Fibroblast of gingiva (primary cell): ENCODE measurements around the gene PTPRN2.

Experiments
- DNase-seq: peaks from one replicate; pipeline ENCODE4 v3.0.0-alpha.2; 2011; ENCODE audit warnings: low read depth

PTPRN2 gene

DNA sequence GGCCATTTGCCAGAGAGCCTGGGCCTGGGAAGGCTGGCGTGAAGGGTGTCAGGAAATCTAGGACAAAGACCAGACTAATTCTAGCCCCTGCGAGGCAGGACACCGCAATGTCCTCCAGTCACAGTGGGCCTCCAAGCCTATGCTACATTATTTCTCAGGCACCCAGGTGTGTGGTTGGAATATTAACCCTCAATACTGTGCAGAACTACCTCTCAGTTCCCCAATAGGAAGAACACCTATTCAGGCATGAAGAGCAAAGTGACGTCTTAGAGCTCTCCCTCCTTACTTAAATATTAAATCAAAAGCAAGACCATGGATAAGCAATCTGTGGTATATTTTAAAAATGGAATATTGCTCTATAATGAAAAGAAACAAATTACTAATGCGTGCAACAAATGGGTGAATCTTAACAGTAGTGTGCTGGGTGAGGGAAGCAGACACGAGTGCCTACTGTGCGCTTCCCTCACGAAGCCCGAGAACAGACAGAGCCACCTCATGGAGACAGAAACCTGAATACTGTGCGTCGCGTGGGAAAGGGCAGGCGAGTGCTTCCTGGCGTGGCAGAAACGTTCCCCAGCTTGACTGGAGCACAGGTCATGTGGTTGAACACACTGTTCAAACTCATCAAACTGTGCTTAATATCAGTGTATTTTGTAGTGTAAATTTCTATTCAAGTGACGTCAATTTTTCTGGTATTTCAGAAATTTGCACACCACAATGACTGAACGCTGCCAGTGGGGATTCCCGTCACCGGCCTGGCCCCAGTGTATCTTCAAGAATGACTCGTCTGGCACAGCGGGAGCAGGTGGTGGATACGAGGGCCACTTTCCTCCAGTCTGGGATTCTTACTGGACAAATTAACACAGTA, 15.5 kb upstream of the PTPRN2 start:
- DNase-seq: no peak

DNA sequence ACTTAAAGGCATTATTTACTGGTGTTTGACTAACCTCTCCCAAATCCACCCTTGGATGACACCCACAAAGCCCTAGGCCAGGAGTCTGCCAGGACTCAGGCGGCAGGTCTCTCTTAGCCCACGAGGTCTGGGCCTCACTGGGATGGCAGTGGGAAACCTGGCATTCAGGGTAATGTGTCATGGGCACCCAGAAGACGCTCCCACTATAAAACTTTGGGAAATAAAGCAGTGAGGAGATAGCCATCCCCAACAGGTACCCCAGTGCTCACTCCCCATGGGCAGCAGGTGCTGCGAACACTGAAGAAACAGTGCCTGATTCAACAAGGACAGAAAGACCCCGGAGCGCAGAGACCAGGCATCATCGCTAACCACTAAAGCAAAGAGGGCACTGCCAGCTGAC, 14.4 kb upstream of the PTPRN2 start:
- DNase-seq: no peak

DNA sequence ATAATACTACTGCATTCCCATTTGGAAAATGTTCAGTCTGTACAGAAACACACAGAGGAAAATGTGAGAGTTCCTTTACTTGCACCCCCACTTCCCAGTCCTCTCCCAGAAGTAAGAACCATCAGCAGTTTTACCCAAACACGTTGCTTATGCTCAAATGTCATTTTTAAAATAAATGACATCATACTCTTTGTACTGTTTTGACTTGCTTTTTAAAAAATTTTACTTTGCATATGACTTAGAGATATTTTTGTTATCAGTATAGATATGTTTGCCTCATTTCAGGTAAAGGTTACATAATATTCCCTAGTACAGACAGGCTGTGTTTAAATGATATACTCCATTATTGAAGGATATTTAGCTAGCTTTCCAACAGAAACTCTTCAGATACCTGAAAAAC, 13.5 kb upstream of the PTPRN2 start:
- DNase-seq: no peak

DNA sequence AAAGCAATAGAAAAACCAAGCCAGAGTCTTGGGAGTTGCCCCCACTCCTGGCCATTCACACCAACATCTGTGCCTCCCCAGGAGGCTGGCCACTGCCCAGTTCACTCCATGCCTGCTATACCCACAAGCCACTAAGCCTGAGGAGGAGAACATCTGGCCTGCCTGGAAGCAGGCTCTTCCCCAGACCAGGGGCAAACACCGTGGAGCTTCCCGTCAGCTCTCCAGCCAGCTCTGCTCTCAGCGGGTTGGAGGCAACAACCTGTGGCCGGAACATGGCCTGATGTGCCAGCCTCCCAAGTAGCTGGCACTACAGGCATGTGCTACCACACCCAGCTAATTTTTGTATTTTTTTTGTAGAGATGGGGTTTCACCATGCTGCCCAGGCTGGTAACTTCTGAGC, 9.1 kb upstream of the PTPRN2 start:
- no peak for DNase-seq

DNA sequence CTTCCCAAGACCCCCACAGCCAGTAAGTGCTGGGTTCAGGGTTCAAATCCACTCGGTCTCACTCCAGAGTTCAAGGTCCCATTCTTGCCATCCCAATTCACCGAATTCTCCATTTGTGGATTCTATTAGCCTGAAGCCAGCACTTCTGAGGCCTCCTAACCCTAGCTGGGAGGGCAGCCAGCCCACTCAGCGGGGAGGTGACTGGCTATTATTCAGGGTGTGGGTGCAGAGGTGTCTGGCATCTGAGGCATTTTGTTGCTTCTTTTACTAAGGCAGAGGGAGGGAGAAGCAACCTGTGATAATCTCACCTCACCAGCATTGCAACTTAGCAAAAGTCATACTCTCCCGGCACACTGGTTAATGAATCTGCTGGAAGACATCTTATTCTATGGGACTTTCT, 8.7 kb upstream of the PTPRN2 start:
- no peak for DNase-seq

DNA sequence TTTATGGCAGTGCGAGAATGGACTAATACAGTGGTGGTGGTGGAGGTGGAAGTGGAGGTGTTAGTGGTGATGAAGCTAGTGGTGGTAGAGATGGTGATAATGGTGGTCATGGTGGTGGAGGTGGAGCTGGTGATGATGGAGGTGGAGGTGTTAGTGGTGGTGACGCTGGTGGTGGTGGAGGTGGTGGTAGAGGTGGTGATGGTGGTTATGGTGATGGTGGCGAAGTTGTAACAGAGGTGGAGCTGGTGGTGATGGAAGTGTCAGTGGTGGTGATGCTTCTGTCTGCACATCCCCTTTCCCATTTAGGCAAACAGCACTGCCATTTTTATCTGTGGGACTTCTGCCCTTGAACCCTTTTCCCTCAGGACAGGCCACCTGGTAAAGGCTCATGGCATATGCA, 7.4 kb upstream of the PTPRN2 start:
- DNase-seq: peak; percentile 23

DNA sequence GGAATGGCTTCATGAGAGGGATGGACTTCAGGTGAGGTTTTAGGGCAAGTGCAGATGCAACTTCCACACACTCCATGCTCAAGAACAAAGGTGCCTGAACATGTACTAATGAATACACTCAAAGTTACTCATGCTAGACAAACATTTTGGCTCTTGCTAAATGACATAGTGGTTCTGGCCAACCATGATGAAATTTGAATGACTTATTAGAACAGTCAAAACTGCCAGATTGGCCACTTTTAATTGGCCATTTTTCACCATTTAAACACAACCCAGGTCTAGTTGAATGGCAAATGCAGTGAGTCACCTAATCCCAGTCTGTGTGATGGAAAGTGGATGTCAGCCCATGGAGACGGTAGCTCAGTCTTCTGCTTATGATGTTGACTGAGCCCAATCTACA, 4.9 kb upstream of the PTPRN2 start:
- DNase-seq: no peak

DNA sequence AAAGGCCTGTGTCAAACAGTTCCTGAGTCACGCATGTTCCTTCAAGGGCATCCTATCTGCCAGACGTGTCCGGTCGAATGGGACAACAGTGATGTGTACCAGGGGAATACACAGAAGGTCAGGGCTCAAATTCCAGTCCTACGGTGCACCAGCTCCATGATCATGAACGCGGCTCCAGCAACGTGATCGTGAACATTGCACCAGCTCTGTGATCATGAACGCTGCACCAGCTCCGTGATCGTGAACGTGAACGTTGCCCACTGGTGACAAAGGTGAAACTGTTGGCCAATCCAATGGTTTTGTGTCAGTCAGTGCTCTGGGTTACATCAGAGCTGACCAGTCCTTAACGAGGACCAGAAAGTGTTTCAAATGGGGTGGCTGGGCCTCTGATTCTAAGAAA, 4.3 kb upstream of the PTPRN2 start:
- no peak for DNase-seq

DNA sequence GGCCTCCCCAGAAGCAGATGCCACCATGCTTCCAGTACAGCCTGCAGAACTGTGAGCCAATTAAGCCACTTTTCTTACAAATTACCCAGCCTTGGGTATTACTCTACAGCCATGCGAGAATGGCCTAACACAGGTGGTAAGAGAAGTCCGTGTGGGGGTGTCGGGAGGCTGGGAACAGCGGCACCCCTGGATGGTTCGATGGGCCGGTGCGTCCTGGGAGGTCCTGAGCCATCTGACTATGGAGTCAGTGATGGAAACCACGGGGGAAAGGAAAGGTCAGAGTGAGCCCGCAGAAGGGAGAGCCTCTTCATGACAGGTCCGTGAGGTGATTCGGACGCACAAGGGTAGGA, 2.5 kb upstream of the PTPRN2 start:
- no peak for DNase-seq

DNA sequence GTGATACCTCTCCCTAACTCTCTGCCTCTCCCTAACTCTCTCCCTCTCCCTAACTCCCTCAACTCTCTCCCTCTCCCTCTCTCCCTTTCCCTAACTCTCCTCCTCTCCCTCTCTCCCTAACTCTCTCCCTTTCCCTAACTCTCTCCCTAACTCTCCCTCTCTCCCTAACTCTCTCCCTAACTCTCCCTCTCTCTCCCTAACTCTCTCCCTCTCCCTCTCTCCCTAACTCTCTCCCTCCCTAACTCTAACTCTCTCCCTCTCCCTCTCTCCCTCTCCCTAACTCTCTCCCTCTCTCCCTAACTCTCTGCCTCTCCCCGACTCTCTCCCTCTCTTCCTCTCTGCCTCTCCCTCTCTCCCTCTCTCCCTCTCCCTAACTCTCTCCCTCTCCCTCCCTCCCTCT, 2.0 kb upstream of the PTPRN2 start:
- no peak for DNase-seq

DNA sequence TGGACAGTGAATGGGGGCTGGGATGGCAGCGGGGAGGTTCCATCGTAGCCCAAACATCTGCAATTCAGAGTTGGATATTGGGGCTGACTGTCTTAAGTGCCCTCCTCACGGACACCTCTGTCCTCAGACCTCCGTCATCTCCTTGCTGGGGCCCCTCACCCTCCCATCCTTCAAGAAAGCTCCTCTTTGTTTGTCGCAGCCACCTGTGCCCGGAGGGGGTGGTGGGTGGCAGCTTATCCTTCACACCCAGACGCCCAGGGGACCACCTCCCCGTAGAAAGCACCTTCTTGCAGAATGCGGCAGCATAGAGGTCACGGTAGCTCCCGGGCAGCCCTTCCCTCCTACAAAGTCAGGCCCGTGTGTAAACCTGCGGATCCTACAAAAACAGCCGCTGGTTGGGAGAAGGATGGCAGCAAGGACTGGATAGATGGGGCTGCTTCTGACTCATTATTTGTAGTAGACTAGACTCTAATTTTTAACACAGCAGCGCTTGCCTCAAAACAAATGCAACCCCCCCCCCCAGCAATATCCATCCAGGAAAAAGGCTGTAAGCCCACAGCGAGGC, 1.3 kb upstream of the PTPRN2 start:
- DNase-seq: no peak

DNA sequence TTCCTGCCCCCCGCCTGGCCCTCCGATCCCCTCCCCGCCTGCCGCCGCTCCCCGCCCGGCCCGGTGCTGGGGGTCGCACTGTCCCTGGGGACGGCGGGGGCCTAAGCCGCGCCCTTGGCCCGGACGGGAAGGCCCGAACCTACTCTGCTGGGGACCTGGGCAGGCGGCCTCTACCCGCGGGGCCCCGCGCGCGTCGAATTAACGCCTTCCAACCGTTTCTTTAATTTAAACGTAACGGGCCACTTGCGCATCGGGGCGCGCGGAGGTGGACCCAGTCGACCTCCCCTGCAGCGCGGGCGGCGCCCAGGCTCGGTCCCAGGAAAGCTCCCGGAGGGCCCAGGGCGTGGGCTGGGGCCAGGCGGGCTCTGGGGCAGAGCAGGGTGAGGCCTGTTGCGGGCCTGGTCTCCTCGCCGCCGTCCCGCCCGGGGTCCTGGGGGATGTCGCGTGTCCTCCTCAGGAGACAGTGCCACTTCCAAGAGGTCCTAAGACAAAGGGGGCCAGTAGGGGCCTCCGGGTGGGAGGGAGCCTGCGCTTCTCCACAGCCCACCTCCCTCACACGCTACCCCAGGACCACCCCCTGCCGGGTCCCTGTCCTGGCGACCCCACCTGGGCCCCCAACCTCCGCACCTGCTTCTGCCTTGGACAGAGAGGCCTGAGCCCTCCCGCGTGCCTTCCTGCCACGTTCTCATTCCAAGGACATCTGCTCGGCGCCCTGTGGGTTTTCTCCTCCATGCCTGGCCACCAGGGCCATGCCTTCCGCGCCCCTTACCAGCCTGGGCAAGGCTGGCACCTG, 658 bp upstream of the PTPRN2 start:
- DNase-seq: no peak

DNA sequence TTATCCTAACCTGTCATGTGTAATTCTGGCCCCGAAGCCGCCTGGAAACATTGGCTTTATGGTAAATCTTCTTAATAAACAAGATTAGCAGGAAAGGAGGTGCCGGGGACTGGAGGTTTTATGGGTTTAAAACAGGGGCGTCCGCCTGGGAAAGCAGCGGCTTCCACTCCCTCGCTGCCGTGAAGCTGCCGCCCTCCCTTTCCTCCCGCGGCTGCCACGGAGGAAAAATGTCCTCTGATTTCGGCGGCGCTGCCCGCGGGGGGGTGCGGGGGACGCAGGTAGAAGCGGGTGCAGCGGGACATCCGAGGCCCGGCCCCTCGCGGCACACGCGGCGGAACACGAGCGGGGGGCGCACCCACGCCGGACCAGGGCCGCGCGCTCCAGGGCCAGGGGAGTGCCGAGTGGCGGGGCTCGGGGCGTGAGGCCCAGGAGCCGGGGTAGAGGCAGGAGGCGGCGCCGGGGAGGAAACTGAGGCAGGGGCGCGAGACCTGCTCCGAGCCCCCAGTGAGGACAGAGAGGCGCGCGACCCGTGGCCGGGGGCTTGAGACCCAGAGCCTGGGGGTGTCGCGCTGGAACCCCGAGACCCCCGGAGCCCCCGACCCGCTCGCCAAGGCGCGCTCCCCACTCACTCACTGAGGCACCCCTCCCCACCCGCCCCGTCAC, 993 bp downstream of the PTPRN2 start:
- no peak for DNase-seq

DNA sequence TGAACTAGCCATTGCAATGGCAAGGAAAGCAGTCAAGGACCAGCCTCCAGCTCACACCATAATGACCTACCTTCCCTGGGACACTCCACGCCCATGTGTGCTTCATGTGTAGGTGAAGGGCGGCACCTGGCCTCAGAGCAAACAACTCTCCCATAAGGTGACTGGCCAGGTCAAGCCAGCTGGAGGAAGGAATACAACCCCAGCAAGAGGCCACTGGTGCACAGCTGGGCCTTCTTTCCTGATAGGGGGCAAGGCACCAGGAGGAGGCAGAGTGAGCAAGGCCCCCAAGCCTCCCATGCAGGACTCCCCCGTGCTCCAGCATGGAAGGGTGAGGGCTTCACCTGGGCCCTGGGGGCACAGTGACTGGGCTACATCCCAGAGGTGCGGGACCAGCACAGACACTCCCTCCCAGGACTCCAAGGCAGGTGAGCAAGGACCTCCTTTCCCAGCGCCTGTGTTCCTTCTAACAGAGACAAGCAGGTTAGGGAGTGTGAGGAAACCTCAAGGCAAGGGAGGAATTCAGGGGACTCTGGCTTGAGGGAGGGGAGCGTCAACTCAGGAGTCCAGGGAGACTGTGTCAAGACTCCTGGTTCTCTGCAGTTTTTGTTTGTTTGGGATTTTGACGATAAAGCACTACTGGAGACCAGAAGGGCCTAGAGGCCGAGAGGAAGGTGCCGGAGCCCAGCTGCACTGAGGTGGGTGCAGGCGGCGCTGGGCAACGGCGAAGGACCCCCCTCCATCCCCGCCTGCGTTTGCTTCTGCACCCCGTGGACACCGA, 1.7 kb downstream of the PTPRN2 start:
- no peak for DNase-seq

DNA sequence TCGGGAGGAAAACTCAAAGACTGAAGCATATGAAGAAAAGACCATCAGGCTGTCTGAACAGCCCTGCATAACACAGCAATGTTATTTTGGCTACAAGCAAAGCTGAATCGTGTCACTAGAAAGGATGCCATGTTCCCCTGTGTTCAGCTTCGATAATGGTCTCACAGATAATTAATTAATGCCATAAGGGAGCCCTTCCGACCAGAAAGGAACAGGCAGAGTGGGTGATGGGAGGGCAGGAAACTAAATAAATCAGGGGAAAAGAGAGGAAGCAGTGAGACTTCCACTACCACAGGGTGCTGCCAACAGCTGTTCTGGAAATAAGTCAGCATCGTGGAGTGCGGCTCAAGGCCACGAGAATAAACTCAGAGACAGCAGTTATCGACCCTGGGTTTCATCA, 3.2 kb downstream of the PTPRN2 start:
- no peak for DNase-seq

DNA sequence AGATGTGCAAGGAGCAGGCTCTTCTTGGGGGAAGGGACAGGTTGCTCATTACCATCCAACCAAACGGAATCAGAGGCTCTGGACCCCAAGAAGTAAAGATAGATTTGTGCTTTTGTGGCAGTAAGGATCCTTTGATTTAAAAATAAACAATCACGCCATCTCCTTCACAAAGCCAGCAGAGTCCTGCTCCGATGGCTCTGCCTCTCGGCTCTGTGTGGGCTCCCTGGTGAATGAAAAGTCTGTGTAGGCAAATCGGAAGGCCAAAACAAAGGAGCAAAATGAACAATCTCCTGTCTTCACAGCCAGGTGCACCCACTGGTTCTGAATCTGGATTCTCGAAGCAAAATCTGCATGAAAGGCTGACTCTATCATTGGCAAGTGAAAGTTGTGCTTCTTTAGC, 3.8 kb downstream of the PTPRN2 start:
- DNase-seq: no peak

DNA sequence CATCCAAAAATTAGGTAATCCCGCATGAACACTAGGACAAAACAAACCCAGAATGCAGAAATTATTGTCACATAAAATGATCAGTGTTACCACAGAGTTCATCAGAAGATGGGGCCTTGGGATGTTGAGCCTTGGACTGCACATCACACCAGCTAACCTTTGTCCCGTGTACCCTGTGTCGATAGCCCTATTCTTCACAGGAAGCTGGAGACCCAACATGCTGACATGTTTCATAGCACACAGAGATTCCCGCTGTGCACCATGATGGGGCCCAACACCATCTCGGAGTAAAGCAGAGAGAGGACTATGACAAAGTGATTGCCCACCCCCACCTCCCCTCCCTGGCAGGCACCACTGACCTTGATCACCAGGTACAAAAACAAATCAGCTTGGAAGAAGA, 4.5 kb downstream of the PTPRN2 start:
- DNase-seq: no peak

DNA sequence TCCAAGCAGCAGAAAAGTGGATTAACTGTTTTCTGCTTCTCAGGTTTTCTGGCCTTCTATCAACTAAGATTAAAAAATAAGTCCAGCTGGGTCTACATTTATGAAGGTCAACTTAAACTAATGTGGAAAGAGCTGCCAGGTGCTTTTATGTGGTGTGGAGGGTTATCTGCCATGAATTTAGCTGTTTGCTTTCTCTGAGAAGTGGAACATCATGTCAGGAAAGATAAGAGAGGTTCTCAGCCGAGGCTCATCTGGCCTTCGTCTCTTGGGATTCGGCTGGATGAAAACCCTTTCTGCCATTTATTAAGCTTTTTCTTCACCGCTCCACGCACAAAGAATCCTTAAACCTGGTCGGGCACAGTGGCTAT, 5.5 kb downstream of the PTPRN2 start:
- no peak for DNase-seq

DNA sequence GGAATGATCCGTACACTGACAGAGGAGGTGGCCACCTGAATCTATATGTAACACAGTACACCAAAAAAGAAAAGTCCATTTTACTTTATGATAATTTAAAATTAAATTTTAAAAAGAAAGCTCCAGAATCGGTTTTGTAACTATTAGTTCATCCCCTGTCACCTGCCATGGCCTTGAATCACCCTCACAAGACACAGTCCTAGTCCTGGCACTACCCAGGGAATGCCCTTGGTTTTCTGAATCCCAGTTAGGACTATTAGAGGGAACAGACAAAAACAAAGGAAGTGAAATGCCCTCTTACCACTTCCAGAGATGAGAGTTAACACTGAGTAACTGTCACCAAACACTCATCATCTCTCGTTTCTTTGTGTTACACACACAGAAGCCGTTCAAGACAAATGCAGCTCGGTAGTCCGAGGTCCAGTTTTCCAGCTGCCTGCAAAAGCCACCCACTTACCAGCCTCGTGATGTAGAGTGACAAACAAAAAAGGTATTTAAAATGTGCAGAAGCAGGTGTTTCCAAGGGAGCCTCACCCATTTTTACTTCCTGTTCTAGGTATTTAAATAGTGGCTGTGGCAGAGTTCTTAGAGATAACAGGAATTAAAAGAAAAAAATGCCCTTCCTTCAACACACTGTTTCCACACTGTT, 6.1 kb downstream of the PTPRN2 start:
- no peak for DNase-seq

DNA sequence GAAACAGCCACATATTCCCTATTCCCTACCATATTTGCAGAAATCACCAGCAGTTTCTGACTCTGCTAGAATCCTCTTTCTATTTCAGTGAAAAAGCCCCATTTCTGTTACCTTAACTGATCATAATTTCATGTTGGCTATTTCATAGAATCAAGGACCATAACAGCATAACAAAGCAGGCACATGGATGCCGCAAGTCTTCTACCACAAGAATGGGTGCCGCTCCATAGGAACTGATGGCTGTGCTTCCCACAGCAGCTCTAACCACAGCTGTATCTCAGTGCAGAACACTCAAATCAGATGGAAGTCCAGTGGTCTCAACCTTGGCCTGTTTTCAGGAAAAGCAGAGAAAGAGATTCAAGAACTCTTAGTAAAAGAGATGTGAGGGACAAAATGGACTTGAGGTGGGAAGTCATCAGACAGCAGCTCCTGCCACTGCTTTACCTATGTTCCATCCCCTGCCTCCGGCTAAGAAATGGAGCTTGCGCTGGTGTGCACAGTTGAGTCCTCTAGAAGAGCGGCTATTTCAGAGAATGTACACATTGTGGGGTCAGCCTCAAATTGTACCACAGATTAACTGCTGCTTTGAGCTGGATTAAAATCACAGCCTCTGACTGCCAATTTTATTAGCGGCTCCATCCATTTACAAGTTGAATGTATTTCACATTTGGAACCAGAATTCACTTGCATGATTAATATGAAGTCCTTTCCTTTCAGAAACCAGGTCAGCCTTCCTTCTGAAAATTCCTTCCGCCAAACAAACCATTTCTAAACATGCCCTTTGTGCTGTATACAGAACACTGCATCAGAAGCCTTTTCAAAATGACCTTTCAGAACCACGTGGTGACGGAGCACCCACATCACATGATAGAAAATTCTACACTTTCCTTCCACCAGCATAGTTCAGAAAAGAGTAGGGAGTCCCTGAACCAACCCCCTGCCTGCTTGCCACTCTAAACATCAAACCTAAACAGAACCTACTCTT, 7.7 kb downstream of the PTPRN2 start:
- no peak for DNase-seq
